ENCODE measurements around the gene ATPAF2. TPM values are rescaled to one million over a fixed set of nuclear protein-coding genes. Genes with fewer than 3 reads are reported as not detected.

Gene ATPAF2
- total and polyA plus RNA-seq, 8 donors: 5.4 to 250 (median 19.1) TPM

DNA sequence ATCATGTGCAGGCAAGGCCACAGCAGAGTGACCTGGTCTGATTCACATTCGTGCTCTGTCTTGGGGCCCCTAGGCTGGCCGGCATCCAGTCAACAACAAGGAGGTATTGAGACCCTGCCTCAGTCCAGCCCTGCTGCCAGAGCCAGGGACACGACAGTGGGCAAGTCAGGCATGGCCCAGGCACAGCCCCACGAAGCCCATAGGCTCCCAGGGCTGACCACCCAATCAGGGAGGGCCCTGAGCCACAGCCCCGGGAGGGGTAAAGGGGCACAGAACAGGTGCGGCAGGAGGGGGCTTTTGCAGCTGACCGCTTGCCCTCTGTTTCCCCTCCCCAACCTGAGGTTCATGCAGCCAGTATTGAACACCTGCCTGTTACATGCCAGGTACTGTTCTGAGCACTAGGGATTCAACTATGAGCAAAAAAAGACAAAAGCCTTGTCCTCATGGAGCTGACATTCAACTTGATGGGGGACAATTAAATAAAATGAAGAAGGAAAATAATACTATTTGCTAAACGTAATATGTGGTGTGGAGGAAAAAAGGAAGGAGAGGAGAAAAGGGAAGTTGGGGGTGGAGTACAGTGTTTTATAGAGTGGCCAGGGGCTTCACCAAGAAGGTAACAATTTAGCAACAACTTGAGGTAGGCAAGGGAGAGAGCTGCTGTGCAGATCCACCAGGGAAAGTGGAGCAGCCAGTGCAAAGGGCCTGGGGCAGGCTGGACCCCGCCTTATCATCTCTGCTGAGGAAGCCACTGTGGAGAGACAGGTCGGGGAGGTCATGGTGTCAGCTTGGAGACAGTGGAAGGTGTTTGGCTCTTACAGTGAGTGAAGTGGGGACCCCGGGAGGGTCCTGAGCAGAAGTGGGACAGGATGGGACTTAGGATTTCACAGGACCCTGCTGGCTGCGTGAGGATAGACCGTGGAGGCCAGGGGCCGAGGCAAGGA is 60.2 kb downstream of the ATPAF2 start:
- intact Hi-C loops (cut with DNase I; ENCODE audit: low total_unique reads): no loop called here
- TF ChIP-seq EP300 (IDR thresholded peaks at IDR 0.05) (no peak), POLR2AphosphoS5 (IDR thresholded peaks at IDR 0.05) (no peak), POLR2A (IDR thresholded peaks at IDR 0.05) (no peak)
- TF ChIP-seq, protein P1, sequence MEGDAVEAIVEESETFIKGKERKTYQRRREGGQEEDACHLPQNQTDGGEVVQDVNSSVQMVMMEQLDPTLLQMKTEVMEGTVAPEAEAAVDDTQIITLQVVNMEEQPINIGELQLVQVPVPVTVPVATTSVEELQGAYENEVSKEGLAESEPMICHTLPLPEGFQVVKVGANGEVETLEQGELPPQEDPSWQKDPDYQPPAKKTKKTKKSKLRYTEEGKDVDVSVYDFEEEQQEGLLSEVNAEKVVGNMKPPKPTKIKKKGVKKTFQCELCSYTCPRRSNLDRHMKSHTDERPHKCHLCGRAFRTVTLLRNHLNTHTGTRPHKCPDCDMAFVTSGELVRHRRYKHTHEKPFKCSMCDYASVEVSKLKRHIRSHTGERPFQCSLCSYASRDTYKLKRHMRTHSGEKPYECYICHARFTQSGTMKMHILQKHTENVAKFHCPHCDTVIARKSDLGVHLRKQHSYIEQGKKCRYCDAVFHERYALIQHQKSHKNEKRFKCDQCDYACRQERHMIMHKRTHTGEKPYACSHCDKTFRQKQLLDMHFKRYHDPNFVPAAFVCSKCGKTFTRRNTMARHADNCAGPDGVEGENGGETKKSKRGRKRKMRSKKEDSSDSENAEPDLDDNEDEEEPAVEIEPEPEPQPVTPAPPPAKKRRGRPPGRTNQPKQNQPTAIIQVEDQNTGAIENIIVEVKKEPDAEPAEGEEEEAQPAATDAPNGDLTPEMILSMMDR (IDR thresholded peaks at IDR 0.05): no peak
- Histone ChIP-seq H3K4me1 (peaks cover 0 to 9% (median 4%) of the 10 kb centered on the region in 4 donors), H3K9me3 (no peaks in the 10 kb centered on the region), H3K27ac (no peak overlapping the region), H3K27me3 (no peaks in the 10 kb centered on the region), H3K36me3 (peaks cover 0 to 7% (median 0%) of the 10 kb centered on the region in 4 donors), H3K4me3 (no peak overlapping the region)
- no peak for DNase-seq
- WGBS, 5 donors: 76 to 88% (median 81%) methylated on average over 8 to 14 of the region's 14 CpGs

DNA sequence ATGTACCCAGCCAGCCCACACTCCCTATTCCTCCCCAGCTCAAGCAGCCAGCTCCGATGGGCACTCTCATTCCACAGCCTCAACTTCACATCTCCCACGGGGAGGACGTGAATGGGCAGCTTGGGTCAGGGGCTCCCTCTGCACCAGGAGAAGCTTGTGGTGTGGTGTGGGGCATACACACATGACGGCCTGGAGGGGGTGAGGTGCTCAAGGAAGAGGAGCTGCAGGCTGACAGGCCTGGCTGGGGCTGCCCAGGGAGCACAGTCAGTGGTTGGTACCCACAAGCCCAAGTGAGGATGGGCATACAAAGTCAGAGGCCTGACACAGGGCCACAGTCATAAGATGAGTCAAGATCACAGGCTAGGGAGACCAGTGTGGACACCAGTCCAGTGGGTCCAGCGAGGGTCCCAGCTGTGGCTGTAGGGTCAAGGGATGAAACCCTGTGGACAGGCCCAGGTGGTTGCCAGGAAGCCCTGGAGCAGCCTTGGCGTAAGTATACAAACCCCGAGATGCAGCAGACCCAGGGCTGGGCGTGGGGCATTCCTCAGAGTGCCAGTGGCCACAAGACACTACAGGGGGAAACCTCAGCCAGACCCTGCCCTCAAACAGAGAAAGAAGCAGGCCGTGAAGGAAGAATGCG is 61.9 kb downstream of the ATPAF2 start:
- peaks cover 0 to 7% (median 0%) of the 10 kb centered on the region in 4 donors for H3K36me3 ChIP-seq
- TF ChIP-seq, protein P1 (IDR thresholded peaks at IDR 0.05): no peak
- TF ChIP-seq POLR2AphosphoS5 (IDR thresholded peaks at IDR 0.05) (no peak), EP300 (IDR thresholded peaks at IDR 0.05) (no peak), POLR2A (IDR thresholded peaks at IDR 0.05) (no peak)
- no peak overlapping the region for H3K4me3 ChIP-seq
- WGBS, 5 donors: 75 to 84% (median 79%) methylated on average over 9 to 10 of the region's 10 CpGs
- intact Hi-C loops (cut with DNase I; ENCODE audit: low total_unique reads): no loop called here
- no peak for DNase-seq
- H3K4me1 ChIP-seq: peaks cover 5 to 12% (median 8%) of the 10 kb centered on the region in 4 donors
- no peaks in the 10 kb centered on the region for H3K9me3 ChIP-seq
- no peak overlapping the region for H3K27ac ChIP-seq
- no peaks in the 10 kb centered on the region for H3K27me3 ChIP-seq

DNA sequence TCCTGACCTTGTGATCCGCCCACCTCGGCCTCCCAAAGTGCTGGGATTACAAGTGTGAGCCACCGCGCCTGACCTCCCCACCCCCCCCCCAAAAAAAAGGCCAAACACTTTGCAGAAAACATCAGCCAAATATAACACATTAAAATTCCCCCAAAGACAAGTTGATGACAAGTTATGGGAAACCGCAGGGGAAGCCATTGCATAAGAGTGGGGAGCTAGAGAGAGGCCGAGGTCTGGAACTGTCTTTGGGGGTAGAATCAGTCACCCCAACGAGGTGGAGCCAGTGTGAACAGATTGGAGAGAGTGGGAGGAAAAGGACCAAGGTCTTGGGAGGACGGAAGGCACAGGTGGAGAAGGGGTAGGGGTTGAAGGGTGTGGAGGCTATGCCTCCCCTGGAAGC is 63.5 kb downstream of the ATPAF2 start:
- WGBS, 5 donors: 69 to 81% (median 76%) methylated on average over 8 of the region's 8 CpGs
- Histone ChIP-seq H3K4me1 (peaks cover 17 to 26% (median 21%) of the 10 kb centered on the region in 4 donors), H3K9me3 (no peaks in the 10 kb centered on the region), H3K27ac (no peak overlapping the region), H3K27me3 (no peaks in the 10 kb centered on the region), H3K36me3 (peaks cover 0 to 7% (median 0%) of the 10 kb centered on the region in 4 donors), H3K4me3 (no peak overlapping the region)
- TF ChIP-seq EP300 (IDR thresholded peaks at IDR 0.05) (no peak), POLR2A (IDR thresholded peaks at IDR 0.05) (no peak), POLR2AphosphoS5 (IDR thresholded peaks at IDR 0.05) (no peak)
- TF ChIP-seq, protein P1 (IDR thresholded peaks at IDR 0.05): no peak
- no peak for DNase-seq
- intact Hi-C loops (cut with DNase I; ENCODE audit: low total_unique reads): no loop called here

DNA sequence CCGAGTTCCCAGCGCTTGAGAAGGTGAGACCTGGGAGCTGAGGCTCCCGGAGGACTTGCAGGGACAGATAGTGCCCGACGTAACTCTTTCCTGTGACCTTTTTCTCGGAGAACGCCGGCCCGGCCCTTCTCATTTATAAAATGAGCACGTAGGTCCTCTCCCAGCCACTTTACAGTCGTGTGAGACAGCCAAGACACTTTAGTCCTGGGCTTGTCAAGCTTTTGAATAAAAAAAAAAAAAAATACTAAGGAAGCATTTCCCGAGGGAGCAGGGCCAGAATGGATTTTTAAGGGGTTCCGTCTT is 66.1 kb downstream of the ATPAF2 start:
- no peak for DNase-seq

More for the DNA sequence above, 66.1 kb downstream of the ATPAF2 start:
- no peaks in the 10 kb centered on the region for H3K27me3 ChIP-seq
- intact Hi-C loops (cut with DNase I; ENCODE audit: low total_unique reads): no loop called here
- no peaks in the 10 kb centered on the region for H3K9me3 ChIP-seq
- H3K27ac ChIP-seq: peak overlapping the region; percentile 9 to 78 (median 64)
- H3K4me1 ChIP-seq: peaks cover 23 to 50% (median 33%) of the 10 kb centered on the region in 4 donors
- 2 to 7% (median 4%) methylated on average over 13 of the region's 13 CpGs for WGBS, 5 donors
- TF ChIP-seq EP300 (IDR thresholded peaks at IDR 0.05): no peak
- no peak for TF ChIP-seq POLR2A (IDR thresholded peaks at IDR 0.05)
- peak overlapping the region; percentile 53 to 61 (median 54) for H3K4me3 ChIP-seq
- no peaks in the 10 kb centered on the region for H3K36me3 ChIP-seq
